GM12874 (cell line): ENCODE measurements around the gene TIMM10.

Experiments used
- TF ChIP-seq, protein P1 (sequence below): IDR thresholded peaks from 2 replicates; pipeline ENCODE4 v1.5.1; 2011; ENCODE audit warnings: low read depth, mild to moderate bottlenecking, control low read depth, low read length, moderate library complexity; ENCODE audit not compliant: insufficient read depth

Gene TIMM10

DNA sequence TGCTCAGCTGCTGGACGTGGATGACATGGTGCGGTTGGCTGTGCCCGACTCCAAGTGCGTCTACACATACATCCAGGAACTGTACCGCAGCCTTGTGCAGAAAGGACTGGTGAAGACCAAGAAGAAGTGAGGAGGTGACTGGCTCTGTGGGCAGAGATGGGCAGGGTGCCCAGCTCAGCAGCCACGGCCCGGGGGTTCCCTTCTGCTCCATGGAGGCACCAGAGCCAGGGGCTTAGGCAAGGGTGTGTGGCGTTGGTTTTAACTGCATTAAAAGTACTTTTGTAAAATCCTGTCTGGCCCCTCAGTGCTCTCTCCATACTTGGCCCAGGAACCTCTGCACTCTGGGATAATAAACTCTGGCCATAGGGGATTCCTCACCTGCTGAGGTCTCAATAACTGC is 19.4 kb upstream of the TIMM10 start:
- TF ChIP-seq, protein P1, sequence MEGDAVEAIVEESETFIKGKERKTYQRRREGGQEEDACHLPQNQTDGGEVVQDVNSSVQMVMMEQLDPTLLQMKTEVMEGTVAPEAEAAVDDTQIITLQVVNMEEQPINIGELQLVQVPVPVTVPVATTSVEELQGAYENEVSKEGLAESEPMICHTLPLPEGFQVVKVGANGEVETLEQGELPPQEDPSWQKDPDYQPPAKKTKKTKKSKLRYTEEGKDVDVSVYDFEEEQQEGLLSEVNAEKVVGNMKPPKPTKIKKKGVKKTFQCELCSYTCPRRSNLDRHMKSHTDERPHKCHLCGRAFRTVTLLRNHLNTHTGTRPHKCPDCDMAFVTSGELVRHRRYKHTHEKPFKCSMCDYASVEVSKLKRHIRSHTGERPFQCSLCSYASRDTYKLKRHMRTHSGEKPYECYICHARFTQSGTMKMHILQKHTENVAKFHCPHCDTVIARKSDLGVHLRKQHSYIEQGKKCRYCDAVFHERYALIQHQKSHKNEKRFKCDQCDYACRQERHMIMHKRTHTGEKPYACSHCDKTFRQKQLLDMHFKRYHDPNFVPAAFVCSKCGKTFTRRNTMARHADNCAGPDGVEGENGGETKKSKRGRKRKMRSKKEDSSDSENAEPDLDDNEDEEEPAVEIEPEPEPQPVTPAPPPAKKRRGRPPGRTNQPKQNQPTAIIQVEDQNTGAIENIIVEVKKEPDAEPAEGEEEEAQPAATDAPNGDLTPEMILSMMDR, result no peak

DNA sequence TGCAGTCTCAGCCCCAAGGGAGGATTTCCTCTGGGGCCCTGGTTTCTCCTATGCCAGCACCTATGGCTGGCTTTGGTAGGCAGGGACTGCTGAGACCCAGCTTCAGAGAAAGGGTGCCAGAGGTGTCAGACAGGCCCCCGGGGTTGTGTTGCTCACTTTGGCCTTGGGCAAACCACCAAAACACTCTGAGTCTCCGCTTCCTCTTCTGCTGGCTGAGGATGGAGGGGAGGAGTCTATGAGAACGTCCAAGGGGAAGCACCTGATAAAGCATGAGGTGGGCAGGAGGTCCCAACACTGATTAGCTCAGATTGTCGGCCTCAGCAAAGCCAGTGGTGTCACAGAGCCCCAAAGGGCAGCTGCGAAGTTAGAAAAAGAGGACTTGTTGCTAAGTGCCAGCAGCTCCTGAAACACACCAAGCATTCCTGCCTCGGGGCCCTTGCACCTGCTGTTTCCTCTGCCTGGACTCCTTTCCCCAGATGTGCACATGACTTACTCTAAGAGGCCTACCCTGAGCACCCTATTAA is 17.4 kb upstream of the TIMM10 start:
- TF ChIP-seq, protein P1, result no peak

DNA sequence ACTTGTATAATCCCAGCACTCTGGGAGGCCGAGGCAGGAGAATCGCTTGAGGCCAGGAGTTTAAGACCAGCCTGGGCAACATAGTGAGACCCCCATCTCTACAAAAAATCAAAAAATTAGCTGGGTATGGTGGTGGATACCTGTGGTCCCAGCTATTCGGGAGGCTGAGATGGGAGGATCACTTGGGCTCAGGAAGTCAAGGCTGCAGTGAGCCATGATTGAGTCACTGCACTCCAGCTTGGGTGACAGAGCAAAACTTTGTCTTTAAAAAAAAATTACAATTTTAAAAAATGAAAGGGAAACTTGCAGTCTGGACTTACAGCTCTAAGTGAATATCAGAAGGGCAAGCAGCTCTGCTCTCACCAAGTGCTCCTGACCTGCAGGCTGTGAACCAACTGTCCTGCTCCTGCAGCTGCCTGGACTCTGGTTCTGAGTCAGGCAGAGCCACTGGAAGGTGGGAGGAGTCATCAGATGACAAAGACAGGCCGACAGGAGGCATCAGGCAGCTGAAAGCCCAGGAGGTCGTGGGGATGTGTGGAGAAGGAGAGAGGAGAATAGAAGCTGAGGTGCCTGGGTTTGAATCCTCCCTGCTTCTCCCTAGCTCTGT is 16.4 kb upstream of the TIMM10 start:
- TF ChIP-seq, protein P1, result no peak

DNA sequence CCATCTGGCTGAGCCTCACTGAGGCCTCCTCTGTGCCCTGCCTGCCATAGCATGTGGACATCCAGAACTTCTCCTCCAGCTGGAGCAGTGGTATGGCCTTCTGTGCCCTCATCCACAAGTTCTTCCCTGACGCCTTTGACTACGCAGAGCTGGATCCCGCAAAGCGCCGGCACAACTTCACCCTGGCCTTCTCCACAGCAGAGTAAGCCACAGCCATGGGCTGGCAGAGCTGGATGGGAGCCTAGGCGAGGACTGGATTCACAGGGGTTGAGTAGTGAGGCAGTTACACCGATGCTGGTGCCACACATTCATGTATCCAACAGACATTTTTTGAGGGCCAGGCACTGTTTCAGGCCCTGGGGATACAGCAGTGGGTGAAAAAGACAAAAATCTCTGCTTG is 15.9 kb upstream of the TIMM10 start:
- TF ChIP-seq, protein P1, result no peak

DNA sequence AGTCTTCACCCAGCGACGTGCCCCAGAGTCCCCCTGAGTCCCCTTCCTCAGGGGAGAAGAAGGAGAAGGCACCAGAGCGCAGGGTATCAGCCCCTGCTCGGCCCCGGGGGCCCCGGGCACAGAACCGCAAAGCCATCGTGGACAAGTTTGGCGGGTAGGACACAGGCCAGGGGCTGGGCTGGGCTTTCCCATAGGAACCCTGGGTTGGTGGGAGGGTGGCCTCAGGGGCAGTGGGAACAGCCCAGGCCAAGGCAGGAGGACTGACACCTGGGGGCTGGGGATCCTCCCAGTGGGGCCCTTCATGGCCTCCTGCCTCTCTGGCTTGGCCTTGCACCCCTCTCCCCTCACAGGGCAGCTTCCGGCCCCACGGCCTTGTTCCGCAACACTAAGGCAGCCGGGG is 15.3 kb upstream of the TIMM10 start:
- TF ChIP-seq, protein P1, result no peak

DNA sequence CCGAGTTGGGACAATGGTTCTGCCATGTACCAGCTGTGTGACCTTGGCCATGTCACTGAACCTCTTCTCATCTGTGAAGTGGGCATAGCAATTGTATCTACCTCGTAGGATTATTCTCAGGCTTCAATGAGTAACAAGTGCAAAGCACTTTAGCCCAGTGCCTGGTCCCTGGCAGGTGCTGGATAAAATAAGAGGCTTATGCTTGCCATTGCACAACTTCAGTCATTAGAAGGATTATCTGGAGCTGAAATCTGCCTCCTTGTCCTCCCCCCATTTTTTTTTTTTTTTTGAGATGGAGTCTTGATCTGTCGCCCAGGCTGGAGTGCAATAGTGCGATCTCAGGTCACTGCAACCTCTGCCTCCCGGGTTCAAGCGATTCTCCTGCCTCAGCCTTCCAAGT is 14.0 kb upstream of the TIMM10 start:
- TF ChIP-seq, protein P1, result no peak

DNA sequence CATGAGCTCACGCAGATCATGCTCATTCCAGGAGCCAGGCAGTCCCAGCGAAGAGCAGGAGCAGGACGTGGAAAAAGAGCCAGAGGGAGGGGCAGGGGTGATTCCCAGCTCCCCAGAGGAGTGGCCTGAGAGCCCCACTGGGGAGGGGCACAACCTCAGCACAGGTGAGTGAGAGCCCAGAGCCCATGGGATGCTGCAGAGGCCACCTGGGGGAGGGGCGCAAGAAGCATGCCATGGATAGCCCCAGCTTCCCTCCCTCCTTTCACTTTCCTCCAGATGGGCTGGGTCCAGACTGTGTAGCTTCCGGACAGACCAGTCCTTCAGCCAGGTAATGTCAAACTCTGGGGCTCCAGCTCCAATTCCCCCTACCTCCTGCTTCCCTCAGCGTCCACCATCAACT is 13.0 kb upstream of the TIMM10 start:
- TF ChIP-seq, protein P1, result no peak
